GM13976 (cell line): ENCODE measurements around the gene ARHGEF10L.

Experiments
- DNase-seq: peaks from one replicate; pipeline ENCODE4 v3.0.0; 2012; ENCODE audit warnings: low spot score
- CTCF ChIP-seq: IDR thresholded peaks from 2 replicates; pipeline ENCODE4 v1.5.1; 2012; ENCODE audit warnings: borderline replicate concordance, mild to moderate bottlenecking; ENCODE audit not compliant: insufficient read depth; ENCODE audit errors: extremely low read depth, missing control alignments, control extremely low read depth
- in situ Hi-C: fragments of 300-500 bp; cut with MboI; formaldehyde crosslinking; loops from one replicate; pipeline ENCODE4 v1.12.0; 2022; ENCODE audit warnings: low sequenced_read_pairs, mixed read lengths, inconsistent platforms; ENCODE audit not compliant: unreplicated experiment

ARHGEF10L gene

GRCh38 chr1:17672226-17672625 lies 132.7 kb downstream of the ARHGEF10L start:
- no peak for DNase-seq
- in situ Hi-C loops, result no loop called here
- TF ChIP-seq CTCF, result no peak

- TF ChIP-seq CTCF, result no peak
- no peak for DNase-seq
- in situ Hi-C loops, result no loop called here
Measured at GRCh38 chr1:17673329-17674072, 134.0 kb downstream of the ARHGEF10L start.

GRCh38 chr1:17674726-17675500 lies 135.4 kb downstream of the ARHGEF10L start:
- no peak for TF ChIP-seq CTCF
- no peak for DNase-seq
- in situ Hi-C loops, result no loop called here

- in situ Hi-C loops, result no loop called here
- no peak for DNase-seq
- no peak for TF ChIP-seq CTCF
Measured at GRCh38 chr1:17675744-17676143, 136.2 kb downstream of the ARHGEF10L start.

GRCh38 chr1:17676387-17677060 lies 137.0 kb downstream of the ARHGEF10L start:
- no peak for DNase-seq
- in situ Hi-C loops, result no loop called here
- TF ChIP-seq CTCF, result no peak

GRCh38 chr1:17678011-17678410 lies 138.5 kb downstream of the ARHGEF10L start:
- in situ Hi-C loops, result no loop called here

More at GRCh38 chr1:17678011-17678410, 138.5 kb downstream of the ARHGEF10L start:
- DNase-seq, result no peak
- no peak for TF ChIP-seq CTCF
